Breast epithelium (tissue), 3 donors: ENCODE measurements around the gene ADCY7.

ENCODE experiments used
- POLR2A ChIP-seq: fragments of 450-650 bp; IDR thresholded peaks from one replicate; pipeline ENCODE4 v1.6.1; 2016; ENCODE audit warnings: antibody characterized with exemption, mild to moderate bottlenecking, moderate library complexity
- POLR2AphosphoS5 ChIP-seq, 3 donors: sonication (generic); formaldehyde crosslinking; IDR thresholded peaks; one replicate each; pipeline ENCODE4 v1.6.1; 2017; ENCODE audit warnings: antibody characterized with exemption in 3 of 3
- TF ChIP-seq, protein P1 (sequence below), 3 donors: fragments of 450-650 bp; IDR thresholded peaks; one replicate each; pipeline ENCODE4 v1.5.1; 2016 to 2017; ENCODE audit warnings: antibody characterized with exemption in 3 of 3, mild to moderate bottlenecking in 3 of 3, moderate library complexity in 3 of 3

GRCh38 chr16:50252082-50252611, 14.2 kb upstream of the ADCY7 start:
- TF ChIP-seq, protein P1, sequence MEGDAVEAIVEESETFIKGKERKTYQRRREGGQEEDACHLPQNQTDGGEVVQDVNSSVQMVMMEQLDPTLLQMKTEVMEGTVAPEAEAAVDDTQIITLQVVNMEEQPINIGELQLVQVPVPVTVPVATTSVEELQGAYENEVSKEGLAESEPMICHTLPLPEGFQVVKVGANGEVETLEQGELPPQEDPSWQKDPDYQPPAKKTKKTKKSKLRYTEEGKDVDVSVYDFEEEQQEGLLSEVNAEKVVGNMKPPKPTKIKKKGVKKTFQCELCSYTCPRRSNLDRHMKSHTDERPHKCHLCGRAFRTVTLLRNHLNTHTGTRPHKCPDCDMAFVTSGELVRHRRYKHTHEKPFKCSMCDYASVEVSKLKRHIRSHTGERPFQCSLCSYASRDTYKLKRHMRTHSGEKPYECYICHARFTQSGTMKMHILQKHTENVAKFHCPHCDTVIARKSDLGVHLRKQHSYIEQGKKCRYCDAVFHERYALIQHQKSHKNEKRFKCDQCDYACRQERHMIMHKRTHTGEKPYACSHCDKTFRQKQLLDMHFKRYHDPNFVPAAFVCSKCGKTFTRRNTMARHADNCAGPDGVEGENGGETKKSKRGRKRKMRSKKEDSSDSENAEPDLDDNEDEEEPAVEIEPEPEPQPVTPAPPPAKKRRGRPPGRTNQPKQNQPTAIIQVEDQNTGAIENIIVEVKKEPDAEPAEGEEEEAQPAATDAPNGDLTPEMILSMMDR (IDR thresholded peaks at IDR 0.05) = no peak
- TF ChIP-seq POLR2AphosphoS5 (IDR thresholded peaks at IDR 0.05) (no peak), POLR2A (no peak)
